Neural progenitor cell (in vitro differentiated cells): ENCODE measurements around the gene STRC.
"Not testable (repeated sequence)": the region's sequence is repeated elsewhere in the genome, so short reads cannot be mapped to it uniquely, and the experiment has no call there.

Experiments
- CTCF ChIP-seq: fragments of 200-600 bp; sonication (generic); IDR thresholded peaks from 2 replicates; pipeline ENCODE4 v1.5.1; 2017; ENCODE audit warnings: antibody characterized with exemption, mild to moderate bottlenecking
- EZH2 ChIP-seq: fragments of 200-600 bp; sonication (generic); IDR thresholded peaks from 2 replicates; pipeline ENCODE4 v1.6.1; 2017; ENCODE audit warnings: antibody characterized with exemption, mild to moderate bottlenecking, moderate library complexity

DNA sequence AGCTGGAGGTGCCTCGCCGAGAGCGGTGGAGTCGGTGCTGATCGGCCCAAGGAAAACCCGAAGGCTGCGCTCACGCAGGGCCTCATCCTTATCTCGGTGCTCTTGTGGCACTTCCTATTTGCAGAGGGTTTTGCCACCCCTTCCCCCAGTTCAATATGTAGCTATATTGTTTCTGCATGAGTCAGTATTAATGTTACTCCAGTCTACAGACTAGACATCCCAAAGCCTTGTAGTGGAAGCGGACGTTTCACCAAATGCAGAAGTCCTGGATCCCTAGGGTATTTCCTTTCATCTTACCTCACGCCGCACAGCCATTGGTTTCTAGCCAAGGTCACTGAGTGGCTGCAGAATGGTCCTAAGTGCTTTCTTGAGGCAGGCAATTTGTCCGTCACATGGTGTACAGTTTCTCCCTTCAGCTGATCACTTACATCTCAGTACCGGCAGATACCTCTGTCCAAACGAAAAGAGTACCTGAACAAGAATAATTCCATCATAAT is 30.9 kb upstream of the STRC start:
- not testable (repeated sequence) for TF ChIP-seq CTCF, EZH2
